ENCODE measurements around the gene SMCO1. TPM values are rescaled to one million over a fixed set of nuclear protein-coding genes. Genes with fewer than 3 reads are reported as not detected.

Gene SMCO1
- total RNA-seq, 6 donors from 2014 or later, result not detected

GRCh38 chr3:196493292-196493691 is 21.9 kb downstream of the SMCO1 start:
- no peak for ATAC-seq (ENCODE audit: low FRiP score in 2 of 2)
- 95 to 97% methylated on average over 7 of the region's 7 CpGs for WGBS, 2 donors
- H3K4me3 ChIP-seq, result no peak overlapping the region

GRCh38 chr3:196492080-196492479 is 23.1 kb downstream of the SMCO1 start:
- Histone ChIP-seq H3K27ac (no peak overlapping the region), H3K4me3 (no peak overlapping the region), H3K36me3 (peaks cover 0 to 12% (median 3%) of the 10 kb centered on the region in 4 donors), H3K4me1 (no peaks in the 10 kb centered on the region), H3K9me3 (no peaks in the 10 kb centered on the region), H3K27me3 (no peaks in the 10 kb centered on the region)
- ATAC-seq (ENCODE audit: low FRiP score in 2 of 2), result no peak
- TF ChIP-seq POLR2AphosphoS5 (IDR thresholded peaks at IDR 0.05) (no peak), EP300 (IDR thresholded peaks at IDR 0.05) (no peak), POLR2A (IDR thresholded peaks at IDR 0.05) (no peak), CTCF (IDR thresholded peaks at IDR 0.05) (no peak)
- WGBS, 2 donors, result 97 to 100% methylated on average over 2 of the region's 2 CpGs
- no peak for DNase-seq

More at GRCh38 chr3:196493292-196493691, 21.9 kb downstream of the SMCO1 start:
- H3K9me3 ChIP-seq, result no peaks in the 10 kb centered on the region
- no peak overlapping the region for H3K27ac ChIP-seq
- peaks cover 0 to under 1% (median 0%) of the 10 kb centered on the region in 4 donors for H3K4me1 ChIP-seq
- H3K36me3 ChIP-seq, result peaks cover 0 to 3% (median 2%) of the 10 kb centered on the region in 4 donors
- H3K27me3 ChIP-seq, result no peaks in the 10 kb centered on the region
- DNase-seq, result no peak
- TF ChIP-seq POLR2AphosphoS5 (IDR thresholded peaks at IDR 0.05) (no peak), CTCF (IDR thresholded peaks at IDR 0.05) (no peak), POLR2A (IDR thresholded peaks at IDR 0.05) (no peak), EP300 (IDR thresholded peaks at IDR 0.05) (no peak)

- TF ChIP-seq POLR2A (IDR thresholded peaks at IDR 0.05) (no peak), EP300 (IDR thresholded peaks at IDR 0.05) (no peak), CTCF (IDR thresholded peaks at IDR 0.05) (no peak), POLR2AphosphoS5 (IDR thresholded peaks at IDR 0.05) (no peak)
- 93 to 94% methylated on average over 10 of the region's 10 CpGs for WGBS, 2 donors
- H3K27ac ChIP-seq, result no peak overlapping the region
- H3K27me3 ChIP-seq, result no peaks in the 10 kb centered on the region
- no peak for DNase-seq
- no peaks in the 10 kb centered on the region for H3K4me1 ChIP-seq
- H3K4me3 ChIP-seq, result no peak overlapping the region
- no peak for ATAC-seq (ENCODE audit: low FRiP score in 2 of 2)
- peaks cover 14 to 32% (median 19%) of the 10 kb centered on the region in 4 donors for H3K36me3 ChIP-seq
- no peaks in the 10 kb centered on the region for H3K9me3 ChIP-seq
Observed at GRCh38 chr3:196489747-196490146, 25.4 kb downstream of the SMCO1 start.

- DNase-seq, result no peak
- Histone ChIP-seq H3K9me3 (no peaks in the 10 kb centered on the region), H3K4me1 (no peaks in the 10 kb centered on the region), H3K27ac (no peak overlapping the region), H3K4me3 (no peak overlapping the region), H3K36me3 (peaks cover 28 to 67% (median 41%) of the 10 kb centered on the region in 4 donors), H3K27me3 (no peaks in the 10 kb centered on the region)
- WGBS, 2 donors, result 91 to 93% methylated on average over 8 of the region's 8 CpGs
- ATAC-seq (ENCODE audit: low FRiP score in 2 of 2), result no peak
- TF ChIP-seq POLR2AphosphoS5 (IDR thresholded peaks at IDR 0.05) (no peak), CTCF (IDR thresholded peaks at IDR 0.05) (no peak)
Observed at GRCh38 chr3:196486263-196486662, 28.9 kb downstream of the SMCO1 start.

GRCh38 chr3:196477678-196478077 is 37.5 kb downstream of the SMCO1 start:
- 96 to 98% methylated on average over 4 of the region's 4 CpGs for WGBS, 2 donors
- H3K4me3 ChIP-seq, result no peak overlapping the region
- no peak overlapping the region for H3K27ac ChIP-seq
- no peaks in the 10 kb centered on the region for H3K9me3 ChIP-seq
- TF ChIP-seq POLR2AphosphoS5 (IDR thresholded peaks at IDR 0.05) (no peak), EP300 (IDR thresholded peaks at IDR 0.05) (no peak), POLR2A (IDR thresholded peaks at IDR 0.05) (no peak), CTCF (IDR thresholded peaks at IDR 0.05) (no peak)
- DNase-seq (no peak), ATAC-seq (ENCODE audit: low FRiP score in 2 of 2) (no peak)
- no peaks in the 10 kb centered on the region for H3K27me3 ChIP-seq
- peaks cover 13 to 94% (median 51%) of the 10 kb centered on the region in 4 donors for H3K36me3 ChIP-seq
- no peaks in the 10 kb centered on the region for H3K4me1 ChIP-seq

Data from upper lobe of left lung (tissue), 6 donors.